ENCODE data around the gene LRPPRC.
"Not testable (repeated sequence)": the region's sequence is repeated elsewhere in the genome, so short reads cannot be mapped to it uniquely, and the experiment has no call there.

The LRPPRC gene

GRCh38 chr2:43995733-43996533, at the start of gene LRPPRC:
Gene LRPPRC, minus strand, starts transcription at chr2:43995989. Its CDS starts 42 bp downstream, at chr2:43995947.
- peak; percentile 83 for DNase-seq

GRCh38 chr2:44045061-44045460, 49.3 kb upstream of the LRPPRC start:
- no peak for DNase-seq

GRCh38 chr2:44044281-44044720, 48.5 kb upstream of the LRPPRC start:
- DNase-seq, result peak; percentile 60

GRCh38 chr2:44040365-44040764, 44.6 kb upstream of the LRPPRC start:
- no peak for DNase-seq

DNA sequence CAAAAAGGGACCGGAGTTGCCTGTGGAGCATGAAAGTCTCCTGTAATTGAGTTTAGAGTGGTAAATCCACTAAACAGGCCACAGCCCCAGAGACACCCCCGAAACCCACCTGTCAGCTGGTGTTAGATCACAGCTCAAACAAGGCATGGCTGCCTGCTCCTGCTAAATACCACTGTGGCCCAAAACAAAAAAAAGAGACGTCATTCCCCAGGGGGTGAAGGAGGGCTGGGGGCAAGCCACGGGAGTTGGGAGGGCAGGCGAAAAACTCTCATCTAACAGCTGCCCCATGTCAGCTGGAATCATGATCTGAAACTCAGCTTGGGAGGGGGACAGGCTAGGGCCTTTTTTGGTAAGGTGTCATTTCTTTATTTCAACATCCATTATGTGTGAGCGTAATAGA, 42.5 kb upstream of the LRPPRC start:
- no peak for DNase-seq

GRCh38 chr2:44037221-44037620, 41.4 kb upstream of the LRPPRC start:
- DNase-seq, result no peak

GRCh38 chr2:44033947-44034346, 38.2 kb upstream of the LRPPRC start:
- no peak for DNase-seq

- DNase-seq, result not testable (repeated sequence)
Measured at GRCh38 chr2:44027076-44027475, 31.3 kb upstream of the LRPPRC start.

DNA sequence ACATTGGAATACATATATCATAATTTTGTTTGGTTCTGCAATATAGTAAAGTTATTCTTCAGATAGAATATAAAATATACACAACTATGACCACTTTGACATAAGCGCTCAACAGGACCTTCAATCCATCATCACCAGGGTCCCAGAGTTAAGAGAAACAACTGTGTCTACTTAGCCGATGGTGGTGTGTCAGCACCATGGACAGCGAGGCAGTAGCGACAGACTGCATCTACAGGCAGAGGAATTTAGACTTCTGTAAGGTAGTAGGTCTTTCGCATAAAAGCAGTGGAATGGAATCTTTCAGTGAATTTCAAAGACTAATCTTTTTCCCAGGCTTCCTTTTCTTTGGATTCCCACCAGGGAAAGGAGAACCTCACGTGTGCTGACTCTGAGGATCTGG, 20.5 kb upstream of the LRPPRC start:
- no peak for DNase-seq

- no peak for DNase-seq
Measured at GRCh38 chr2:44015239-44015638, 19.4 kb upstream of the LRPPRC start.

GRCh38 chr2:44013205-44013604, 17.4 kb upstream of the LRPPRC start:
- DNase-seq, result not testable (repeated sequence)

DNA sequence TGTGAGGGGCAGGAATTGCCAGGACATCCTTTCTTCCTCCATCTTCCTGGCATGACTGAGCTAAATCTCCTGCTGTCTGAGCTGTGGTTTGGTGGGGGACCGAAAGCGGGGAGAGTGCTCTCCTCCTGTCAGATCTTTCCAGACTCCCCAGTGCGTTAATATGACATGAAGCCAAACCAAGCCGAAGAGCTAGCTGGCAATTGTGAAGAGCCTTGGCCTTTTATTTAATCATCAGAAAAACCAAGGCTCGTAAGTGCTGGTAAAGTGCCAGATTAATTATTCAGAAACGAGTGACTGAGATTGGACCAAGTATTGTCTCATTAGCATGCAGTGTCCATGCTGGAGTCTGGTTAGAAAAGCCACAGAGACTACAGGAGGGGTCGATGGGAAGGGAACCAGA, 14.5 kb upstream of the LRPPRC start:
- DNase-seq, result no peak

GRCh38 chr2:44009136-44009735, 13.4 kb upstream of the LRPPRC start:
- no peak for DNase-seq

DNA sequence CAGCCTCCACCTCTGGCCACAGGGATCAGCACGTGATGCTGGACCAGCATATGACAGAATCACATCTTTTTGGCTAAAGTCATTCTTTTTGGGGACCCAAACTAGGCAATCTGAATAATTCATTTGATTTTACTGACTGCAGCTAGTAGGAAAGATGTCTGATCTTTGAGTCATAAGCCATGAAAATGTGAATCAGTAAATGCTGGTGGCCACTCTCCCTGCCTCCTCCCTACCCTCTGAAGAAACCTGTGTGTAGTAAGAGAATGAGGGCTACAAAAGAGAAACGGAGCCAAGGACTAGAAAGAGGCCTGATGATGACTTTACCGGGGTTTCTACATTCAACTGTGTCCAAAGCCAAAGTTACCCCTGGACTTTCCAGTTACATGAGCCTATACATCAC, 10.1 kb upstream of the LRPPRC start:
- no peak for DNase-seq

- no peak for DNase-seq
Measured at GRCh38 chr2:44004735-44005602, 9.2 kb upstream of the LRPPRC start.

DNA sequence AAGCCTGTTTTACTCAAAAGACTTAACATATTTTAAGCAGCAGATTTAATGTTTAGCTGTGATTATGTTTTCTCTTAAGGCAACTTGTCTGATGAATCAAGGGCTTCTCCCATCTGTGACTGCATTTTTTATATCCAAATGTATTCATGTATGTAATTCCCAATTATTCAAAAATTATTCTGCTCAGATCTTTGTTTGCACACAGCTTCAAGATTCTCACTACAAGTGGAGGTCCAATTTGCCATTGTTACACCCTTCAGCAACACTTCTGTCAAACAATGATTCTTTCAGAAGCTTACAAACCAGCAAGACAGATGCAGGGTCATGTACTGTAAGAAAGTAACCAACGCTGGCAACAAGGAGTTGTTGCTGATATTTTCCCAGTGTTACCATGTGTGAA, 5.9 kb upstream of the LRPPRC start:
- no peak for DNase-seq

- DNase-seq, result no peak
Measured at GRCh38 chr2:43998263-43998662, 2.5 kb upstream of the LRPPRC start.

GRCh38 chr2:43993437-43993836, 2.4 kb downstream of the LRPPRC start:
- no peak for DNase-seq

- DNase-seq, result no peak
Measured at GRCh38 chr2:43989545-43989944, 6.2 kb downstream of the LRPPRC start.

DNA sequence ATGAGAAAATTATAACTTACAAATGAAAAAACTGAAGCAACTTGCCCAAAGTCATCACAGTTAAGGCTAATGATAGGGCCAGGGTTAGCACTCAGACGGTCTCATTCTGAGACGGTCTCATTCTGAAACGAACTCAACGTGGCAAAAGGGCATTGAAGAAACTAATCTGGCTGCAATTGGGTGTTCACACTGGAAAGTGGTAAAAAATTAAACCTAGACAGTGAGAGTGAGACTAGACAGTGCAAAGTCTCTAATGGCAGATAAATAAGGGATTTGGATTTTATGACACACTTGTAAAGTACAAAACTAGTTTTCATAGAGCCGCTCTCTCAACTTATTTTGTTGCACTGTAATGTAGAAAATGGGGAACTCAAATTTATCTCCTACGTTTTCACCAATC, 9.2 kb downstream of the LRPPRC start:
- DNase-seq, result no peak

DNA sequence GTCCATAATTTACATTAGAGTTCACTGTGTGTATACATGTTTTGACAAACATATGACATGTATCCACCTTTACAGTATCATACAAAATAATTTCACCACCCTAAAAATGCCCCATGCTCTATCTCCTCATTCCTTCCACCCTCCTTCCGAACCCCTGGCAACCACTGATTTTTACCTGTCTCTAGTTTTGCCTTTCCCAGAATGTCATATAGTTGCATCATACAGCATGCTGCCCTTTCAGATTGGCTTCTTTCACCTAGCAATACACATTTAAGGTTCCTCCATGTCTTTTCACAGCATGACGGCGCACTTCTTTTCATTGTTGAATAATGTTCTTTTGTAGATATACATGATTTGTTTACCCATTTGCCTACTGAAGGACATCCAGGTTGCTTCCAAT, 10.4 kb downstream of the LRPPRC start:
- no peak for DNase-seq

DNA sequence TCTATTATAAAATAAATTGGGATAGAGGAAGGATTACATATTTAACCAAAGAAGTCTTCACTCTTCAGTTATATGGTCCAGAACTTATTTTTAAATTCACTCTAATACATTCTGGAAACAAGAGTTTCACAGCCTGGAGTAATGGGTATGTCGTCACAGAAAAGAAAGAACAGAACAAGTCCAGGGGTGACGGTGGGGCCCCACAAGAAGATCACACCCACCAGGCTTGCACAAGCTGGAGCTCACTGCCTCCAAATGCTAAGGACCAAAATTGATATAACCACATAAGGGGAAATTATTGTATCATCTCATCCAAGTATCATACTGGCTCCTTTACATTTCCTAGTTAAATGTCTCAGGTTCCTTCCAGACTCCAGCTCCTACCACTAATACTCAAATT, 11.3 kb downstream of the LRPPRC start:
- no peak for DNase-seq

GRCh38 chr2:43980902-43981301, 14.9 kb downstream of the LRPPRC start:
- DNase-seq, result no peak
